ENCODE measurements around the gene KLHL26.
"Not testable (repeated sequence)": the region's sequence is repeated elsewhere in the genome, so short reads cannot be mapped to it uniquely, and the experiment has no call there.

Gene KLHL26

GRCh38 chr19:18663940-18664530 lies 27.2 kb downstream of the KLHL26 start:
- no peak for DNase-seq (ENCODE audit: low read depth in 2 of 2)

GRCh38 chr19:18665771-18666202 lies 29.0 kb downstream of the KLHL26 start:
- no peak for DNase-seq (ENCODE audit: low read depth in 2 of 2)

- DNase-seq (ENCODE audit: low read depth in 2 of 2) = no peak
Measured at GRCh38 chr19:18666317-18666716, 29.5 kb downstream of the KLHL26 start.

GRCh38 chr19:18666784-18667183 lies 30.0 kb downstream of the KLHL26 start:
- no peak for DNase-seq (ENCODE audit: low read depth in 2 of 2)

- no peak for DNase-seq (ENCODE audit: low read depth in 2 of 2)
Measured at GRCh38 chr19:18667531-18668251, 30.9 kb downstream of the KLHL26 start.

GRCh38 chr19:18668252-18668631 lies 31.4 kb downstream of the KLHL26 start:
- no peak for DNase-seq (ENCODE audit: low read depth in 2 of 2)

GRCh38 chr19:18668744-18669523 lies 32.1 kb downstream of the KLHL26 start:
- no peak for DNase-seq (ENCODE audit: low read depth in 2 of 2)

GRCh38 chr19:18669524-18669817 lies 32.6 kb downstream of the KLHL26 start:
- no peak for DNase-seq (ENCODE audit: low read depth in 2 of 2)

GRCh38 chr19:18669883-18670282 lies 33.1 kb downstream of the KLHL26 start:
- no peak for DNase-seq (ENCODE audit: low read depth in 2 of 2)

GRCh38 chr19:18670312-18670711 lies 33.5 kb downstream of the KLHL26 start:
- DNase-seq (ENCODE audit: low read depth in 2 of 2) = no peak

- DNase-seq (ENCODE audit: low read depth in 2 of 2) = no peak
Measured at GRCh38 chr19:18671303-18672043, 34.6 kb downstream of the KLHL26 start.

GRCh38 chr19:18672044-18672451 lies 35.2 kb downstream of the KLHL26 start:
- DNase-seq (ENCODE audit: low read depth in 2 of 2) = no peak

- DNase-seq (ENCODE audit: low read depth in 2 of 2) = no peak
Measured at GRCh38 chr19:18672606-18673337, 35.9 kb downstream of the KLHL26 start.

GRCh38 chr19:18674616-18675015 lies 37.8 kb downstream of the KLHL26 start:
- DNase-seq (ENCODE audit: low read depth in 2 of 2) = no peak

- DNase-seq (ENCODE audit: low read depth in 2 of 2) = no peak
Measured at GRCh38 chr19:18675779-18676178, 39.0 kb downstream of the KLHL26 start.

- DNase-seq (ENCODE audit: low read depth in 2 of 2) = no peak
Measured at GRCh38 chr19:18676692-18677091, 39.9 kb downstream of the KLHL26 start.

- no peak for DNase-seq (ENCODE audit: low read depth in 2 of 2)
Measured at GRCh38 chr19:18677156-18677555, 40.3 kb downstream of the KLHL26 start.

GRCh38 chr19:18680148-18680547 lies 43.3 kb downstream of the KLHL26 start:
- DNase-seq (ENCODE audit: low read depth in 2 of 2) = not testable (repeated sequence)

- no peak for DNase-seq (ENCODE audit: low read depth in 2 of 2)
Measured at GRCh38 chr19:18682807-18683108, 45.9 kb downstream of the KLHL26 start.

GRCh38 chr19:18683109-18683957 lies 46.5 kb downstream of the KLHL26 start, which contains the start of gene CRTC1:
CRTC1 (plus strand) TSS chr19:18683680; CDS start chr19:18683703, 23 bp downstream.
- DNase-seq (ENCODE audit: low read depth in 2 of 2) = peak; percentile 76 to 87

Data from stimulated activated CD4-positive, alpha-beta T cell treated with anti-CD3 and anti-CD28 coated beads, Interleukin-12 subunit alpha, Interleukin-12 subunit beta, amount 100 ng/mL, for 24 hours (primary cell).